ENCODE measurements around the gene PIGA.

PIGA gene

DNA sequence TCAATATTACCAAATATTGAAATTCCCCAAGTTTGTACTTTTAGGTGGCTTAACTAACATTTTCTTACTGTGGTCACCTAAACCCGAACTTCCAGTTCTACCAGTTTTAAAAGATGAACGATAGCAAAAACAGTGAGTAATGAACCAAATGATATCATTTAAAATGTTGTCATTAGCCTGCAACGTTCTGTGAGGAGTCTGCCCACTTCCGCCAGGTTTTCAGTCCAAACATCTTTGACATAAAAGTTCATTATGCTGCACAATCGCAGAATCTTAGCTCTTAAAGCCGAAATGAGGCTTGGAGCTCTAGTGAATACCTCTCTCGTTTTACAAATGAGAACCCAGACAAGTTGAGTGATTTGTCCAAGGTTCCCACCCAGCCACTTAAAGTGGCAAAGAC lies 762 bp downstream of the PIGA start:
- TF ChIP-seq, protein P1, sequence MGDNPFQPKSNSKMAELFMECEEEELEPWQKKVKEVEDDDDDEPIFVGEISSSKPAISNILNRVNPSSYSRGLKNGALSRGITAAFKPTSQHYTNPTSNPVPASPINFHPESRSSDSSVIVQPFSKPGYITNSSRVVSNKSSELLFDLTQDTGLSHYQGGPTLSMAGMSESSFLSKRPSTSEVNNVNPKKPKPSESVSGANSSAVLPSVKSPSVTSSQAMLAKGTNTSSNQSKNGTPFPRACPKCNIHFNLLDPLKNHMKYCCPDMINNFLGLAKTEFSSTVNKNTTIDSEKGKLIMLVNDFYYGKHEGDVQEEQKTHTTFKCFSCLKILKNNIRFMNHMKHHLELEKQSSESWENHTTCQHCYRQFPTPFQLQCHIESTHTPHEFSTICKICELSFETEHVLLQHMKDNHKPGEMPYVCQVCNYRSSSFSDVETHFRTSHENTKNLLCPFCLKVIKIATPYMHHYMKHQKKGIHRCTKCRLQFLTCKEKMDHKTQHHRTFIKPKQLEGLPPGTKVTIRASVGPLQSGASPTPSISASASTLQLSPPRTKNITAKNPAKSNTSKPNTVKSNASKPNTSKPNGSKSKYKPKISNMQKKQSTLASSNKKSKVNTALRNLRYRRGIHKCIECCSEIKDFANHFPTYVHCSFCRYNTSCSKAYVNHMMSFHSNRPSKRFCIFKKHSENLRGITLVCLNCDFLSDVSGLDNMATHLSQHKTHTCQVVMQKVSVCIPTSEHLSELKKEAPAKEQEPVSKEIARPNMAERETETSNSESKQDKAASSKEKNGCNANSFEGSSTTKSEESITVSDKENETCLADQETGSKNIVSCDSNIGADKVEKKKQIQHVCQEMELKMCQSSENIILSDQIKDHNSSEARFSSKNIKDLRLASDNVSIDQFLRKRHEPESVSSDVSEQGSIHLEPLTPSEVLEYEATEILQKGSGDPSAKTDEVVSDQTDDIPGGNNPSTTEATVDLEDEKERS (tag by site-specific recombination; IDR thresholded peaks at IDR 0.05), result no peak
- TF ChIP-seq ZNF610 (tag by site-specific recombination; IDR thresholded peaks at IDR 0.05; ENCODE audit: borderline replicate concordance), result no peak
- TF ChIP-seq, protein P2, sequence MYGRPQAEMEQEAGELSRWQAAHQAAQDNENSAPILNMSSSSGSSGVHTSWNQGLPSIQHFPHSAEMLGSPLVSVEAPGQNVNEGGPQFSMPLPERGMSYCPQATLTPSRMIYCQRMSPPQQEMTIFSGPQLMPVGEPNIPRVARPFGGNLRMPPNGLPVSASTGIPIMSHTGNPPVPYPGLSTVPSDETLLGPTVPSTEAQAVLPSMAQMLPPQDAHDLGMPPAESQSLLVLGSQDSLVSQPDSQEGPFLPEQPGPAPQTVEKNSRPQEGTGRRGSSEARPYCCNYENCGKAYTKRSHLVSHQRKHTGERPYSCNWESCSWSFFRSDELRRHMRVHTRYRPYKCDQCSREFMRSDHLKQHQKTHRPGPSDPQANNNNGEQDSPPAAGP (tag by site-specific recombination; IDR thresholded peaks at IDR 0.05), result no peak
- TF ChIP-seq ZNF366 (tag by site-specific recombination; conservative IDR thresholded peaks at IDR 0.05), result no peak
- TF ChIP-seq, protein P3, sequence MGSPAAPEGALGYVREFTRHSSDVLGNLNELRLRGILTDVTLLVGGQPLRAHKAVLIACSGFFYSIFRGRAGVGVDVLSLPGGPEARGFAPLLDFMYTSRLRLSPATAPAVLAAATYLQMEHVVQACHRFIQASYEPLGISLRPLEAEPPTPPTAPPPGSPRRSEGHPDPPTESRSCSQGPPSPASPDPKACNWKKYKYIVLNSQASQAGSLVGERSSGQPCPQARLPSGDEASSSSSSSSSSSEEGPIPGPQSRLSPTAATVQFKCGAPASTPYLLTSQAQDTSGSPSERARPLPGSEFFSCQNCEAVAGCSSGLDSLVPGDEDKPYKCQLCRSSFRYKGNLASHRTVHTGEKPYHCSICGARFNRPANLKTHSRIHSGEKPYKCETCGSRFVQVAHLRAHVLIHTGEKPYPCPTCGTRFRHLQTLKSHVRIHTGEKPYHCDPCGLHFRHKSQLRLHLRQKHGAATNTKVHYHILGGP (tag by site-specific recombination; IDR thresholded peaks at IDR 0.05), result no peak
- no peak for TF ChIP-seq TCF7L2 (IDR thresholded peaks at IDR 0.05; ENCODE audit: borderline replicate concordance, low read depth, low read length)
- no peak for TF ChIP-seq GLI2 (tag by site-specific recombination; IDR thresholded peaks at IDR 0.05; ENCODE audit: borderline replicate concordance, low read depth)
- TF ChIP-seq ZNF791 (tag by site-specific recombination; IDR thresholded peaks at IDR 0.05), result no peak
- H3K27ac ChIP-seq (ENCODE audit: extremely low read depth, low read depth, low read length), result no peak overlapping the region
- H3K4me1 ChIP-seq (ENCODE audit: control insufficient read depth, insufficient read depth, low read length), result no peaks in the 10 kb centered on the region
- POLR2A ChIA-PET, result interaction anchor here (0.7 kb wide), 1 partner anchor 330 kb away, joined by 3 read pairs; no protein-coding TSS in a partner anchor
- CTCF ChIA-PET, result no interaction called here
- H3K36me3 ChIP-seq (ENCODE audit: control insufficient read depth in 2 of 2, insufficient read depth in 1 of 2, low read length in 2 of 2), result peaks cover 15% of the 10 kb centered on the region in 2 experiments
- peak overlapping the region; percentile 64 for H3K4me3 ChIP-seq (ENCODE audit: low read depth, low read length)
- H3K9me3 ChIP-seq (ENCODE audit: control insufficient read depth, insufficient read depth, low read depth, low read length), result no peaks in the 10 kb centered on the region

- ChIA-PET CTCF (interaction anchor here (0.5 to 1.2 kb wide), 2 partner anchors 15 to 236 kb away, joined by 4 to 8 read pairs; no protein-coding TSS in a partner anchor), POLR2A (no interaction called here)
- Histone ChIP-seq H3K4me3 (ENCODE audit: low read depth, low read length) (no peak overlapping the region), H3K27ac (ENCODE audit: extremely low read depth, low read depth, low read length) (no peak overlapping the region), H3K9me3 (ENCODE audit: control insufficient read depth, insufficient read depth, low read depth, low read length) (no peaks in the 10 kb centered on the region), H3K36me3 (ENCODE audit: control insufficient read depth in 2 of 2, insufficient read depth in 1 of 2, low read length in 2 of 2) (peaks cover 15 to 33% of the 10 kb centered on the region in 2 experiments), H3K4me1 (ENCODE audit: control insufficient read depth, insufficient read depth, low read length) (no peaks in the 10 kb centered on the region)
- no peak for TF ChIP-seq ZNF202 (tag by site-specific recombination; IDR thresholded peaks at IDR 0.05; ENCODE audit: borderline replicate concordance)
- TF ChIP-seq ZNF555 (tag by site-specific recombination; conservative IDR thresholded peaks at IDR 0.05), result no peak
- TF ChIP-seq ZNF394 (tag by site-specific recombination; IDR thresholded peaks at IDR 0.05; ENCODE audit: borderline replicate concordance), result no peak
- TF ChIP-seq, protein P3 (tag by site-specific recombination; IDR thresholded peaks at IDR 0.05), result no peak
- TF ChIP-seq, protein P4, sequence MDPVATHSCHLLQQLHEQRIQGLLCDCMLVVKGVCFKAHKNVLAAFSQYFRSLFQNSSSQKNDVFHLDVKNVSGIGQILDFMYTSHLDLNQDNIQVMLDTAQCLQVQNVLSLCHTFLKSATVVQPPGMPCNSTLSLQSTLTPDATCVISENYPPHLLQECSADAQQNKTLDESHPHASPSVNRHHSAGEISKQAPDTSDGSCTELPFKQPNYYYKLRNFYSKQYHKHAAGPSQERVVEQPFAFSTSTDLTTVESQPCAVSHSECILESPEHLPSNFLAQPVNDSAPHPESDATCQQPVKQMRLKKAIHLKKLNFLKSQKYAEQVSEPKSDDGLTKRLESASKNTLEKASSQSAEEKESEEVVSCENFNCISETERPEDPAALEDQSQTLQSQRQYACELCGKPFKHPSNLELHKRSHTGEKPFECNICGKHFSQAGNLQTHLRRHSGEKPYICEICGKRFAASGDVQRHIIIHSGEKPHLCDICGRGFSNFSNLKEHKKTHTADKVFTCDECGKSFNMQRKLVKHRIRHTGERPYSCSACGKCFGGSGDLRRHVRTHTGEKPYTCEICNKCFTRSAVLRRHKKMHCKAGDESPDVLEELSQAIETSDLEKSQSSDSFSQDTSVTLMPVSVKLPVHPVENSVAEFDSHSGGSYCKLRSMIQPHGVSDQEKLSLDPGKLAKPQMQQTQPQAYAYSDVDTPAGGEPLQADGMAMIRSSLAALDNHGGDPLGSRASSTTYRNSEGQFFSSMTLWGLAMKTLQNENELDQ (tag by site-specific recombination; IDR thresholded peaks at IDR 0.05; ENCODE audit: low read depth), result no peak
- TF ChIP-seq ZNF274 (IDR thresholded peaks at IDR 0.05; ENCODE audit: low read length), result no peak
- TF ChIP-seq ZNF274 (tag by site-specific recombination; IDR thresholded peaks at IDR 0.05; ENCODE audit: borderline replicate concordance), result no peak
- no peak for TF ChIP-seq ZNF510 (tag by site-specific recombination; IDR thresholded peaks at IDR 0.05; ENCODE audit: insufficient replicate concordance)
- no peak for TF ChIP-seq ZNF621 (tag by site-specific recombination; IDR thresholded peaks at IDR 0.05)
- TF ChIP-seq SCRT2 (tag by site-specific recombination; IDR thresholded peaks at IDR 0.05), result no peak
- TF ChIP-seq HOXD13 (CRISPR knock-in tag; IDR thresholded peaks at IDR 0.05; ENCODE audit: borderline replicate concordance), result no peak
- TF ChIP-seq ZNF777 (tag by site-specific recombination; IDR thresholded peaks at IDR 0.05; ENCODE audit: borderline replicate concordance), result no peak
- TF ChIP-seq ZNF629 (tag by site-specific recombination; IDR thresholded peaks at IDR 0.05), result no peak
- TF ChIP-seq ATF2 (tag by site-specific recombination; IDR thresholded peaks at IDR 0.05; ENCODE audit: low read depth), result no peak
Measured at GRCh38 chrX:15328821-15329220, 6.5 kb downstream of the PIGA start.
